HG03066 (cell line): ENCODE data around the gene APOE.

Source experiments
- ATAC-seq: cut with Tn5 transposase; IDR thresholded peaks from one replicate; pipeline ENCODE4 v1.9.1; 2021; ENCODE audit warnings: low read depth; ENCODE audit not compliant: unreplicated experiment

The APOE gene

DNA sequence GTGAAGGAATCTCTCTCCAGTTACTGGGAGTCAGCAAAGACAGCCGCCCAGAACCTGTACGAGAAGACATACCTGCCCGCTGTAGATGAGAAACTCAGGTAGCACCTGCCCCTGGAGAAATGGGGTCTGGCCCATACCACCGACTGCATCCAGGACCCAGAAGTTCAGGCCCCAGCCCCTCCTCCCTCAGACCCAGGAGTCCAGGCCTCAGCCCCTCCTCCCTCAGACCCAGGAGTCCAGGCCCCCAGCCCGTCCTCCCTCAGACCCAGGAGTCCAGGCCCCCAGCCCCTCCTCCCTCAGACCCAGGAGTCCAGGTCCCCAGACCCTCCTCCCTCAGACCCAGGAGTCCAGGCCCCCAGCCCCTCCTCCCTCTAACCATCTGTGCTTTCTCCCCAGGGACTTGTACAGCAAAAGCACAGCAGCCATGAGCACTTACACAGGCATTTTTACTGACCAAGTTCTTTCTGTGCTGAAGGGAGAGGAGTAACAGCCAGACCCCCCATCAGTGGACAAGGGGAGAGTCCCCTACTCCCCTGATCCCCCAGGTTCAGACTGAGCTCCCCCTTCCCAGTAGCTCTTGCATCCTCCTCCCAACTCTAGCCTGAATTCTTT, 43.3 kb downstream of the APOE start:
- no peak for ATAC-seq

- no peak for ATAC-seq
Observed at GRCh38 chr19:44949550-44949949, 44.0 kb downstream of the APOE start.

DNA sequence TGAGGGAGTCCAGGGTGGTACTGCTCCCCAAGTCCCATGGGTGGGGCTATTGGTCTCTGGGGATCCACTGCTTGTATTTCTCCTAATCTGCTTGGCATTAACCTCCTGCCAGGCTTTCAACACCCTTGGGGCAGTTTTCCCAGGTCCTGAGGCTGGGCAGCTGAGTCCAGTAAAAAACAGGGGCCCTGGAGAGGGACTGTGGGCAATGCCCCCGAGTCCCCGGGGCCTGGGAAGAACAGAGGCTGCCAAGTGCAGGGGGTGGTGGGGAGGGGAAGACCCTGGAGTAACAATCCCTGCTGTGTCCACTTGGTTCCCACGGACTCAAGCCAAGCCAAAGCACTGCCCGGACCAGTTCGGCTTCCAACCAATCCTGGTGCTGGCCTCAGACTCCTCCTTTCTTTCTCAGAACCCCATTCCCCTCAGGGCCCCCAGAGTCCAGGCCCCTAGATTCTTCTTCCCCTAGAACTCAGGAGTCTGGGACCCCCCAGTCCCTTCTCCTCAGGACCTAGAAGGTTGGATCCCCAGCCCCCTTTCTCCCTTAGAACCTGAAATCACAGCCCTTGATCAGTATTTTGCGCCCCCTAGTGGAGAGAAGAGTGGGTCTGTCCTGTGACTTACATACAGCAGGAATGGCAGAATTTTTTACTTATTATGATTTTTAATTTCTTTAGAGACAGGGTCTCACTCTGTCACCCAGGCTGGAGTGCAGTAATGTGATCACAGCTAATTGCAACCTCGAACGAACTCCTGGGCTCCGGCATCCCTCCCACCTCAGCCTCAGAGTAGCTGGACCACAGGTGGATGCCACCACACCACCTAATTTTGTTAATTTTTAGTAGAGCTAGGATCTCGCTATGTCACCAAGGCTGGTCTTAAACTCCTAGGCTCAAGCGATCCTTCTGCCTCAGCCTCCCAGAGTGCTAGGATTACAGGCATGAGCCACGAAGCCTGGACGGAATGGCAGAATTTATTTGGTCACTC, 45.9 kb downstream of the APOE start:
- ATAC-seq = no peak

- ATAC-seq = no peak
Observed at GRCh38 chr19:44954278-44954648, 48.7 kb downstream of the APOE start.

- peak; percentile 72 for ATAC-seq
Observed at GRCh38 chr19:44954649-44955504, 49.3 kb downstream of the APOE start, which contains the start of gene CLPTM1. CLPTM1 (plus strand) TSS chr19:44955380; CDS start chr19:44955396, 16 bp downstream.

DNA sequence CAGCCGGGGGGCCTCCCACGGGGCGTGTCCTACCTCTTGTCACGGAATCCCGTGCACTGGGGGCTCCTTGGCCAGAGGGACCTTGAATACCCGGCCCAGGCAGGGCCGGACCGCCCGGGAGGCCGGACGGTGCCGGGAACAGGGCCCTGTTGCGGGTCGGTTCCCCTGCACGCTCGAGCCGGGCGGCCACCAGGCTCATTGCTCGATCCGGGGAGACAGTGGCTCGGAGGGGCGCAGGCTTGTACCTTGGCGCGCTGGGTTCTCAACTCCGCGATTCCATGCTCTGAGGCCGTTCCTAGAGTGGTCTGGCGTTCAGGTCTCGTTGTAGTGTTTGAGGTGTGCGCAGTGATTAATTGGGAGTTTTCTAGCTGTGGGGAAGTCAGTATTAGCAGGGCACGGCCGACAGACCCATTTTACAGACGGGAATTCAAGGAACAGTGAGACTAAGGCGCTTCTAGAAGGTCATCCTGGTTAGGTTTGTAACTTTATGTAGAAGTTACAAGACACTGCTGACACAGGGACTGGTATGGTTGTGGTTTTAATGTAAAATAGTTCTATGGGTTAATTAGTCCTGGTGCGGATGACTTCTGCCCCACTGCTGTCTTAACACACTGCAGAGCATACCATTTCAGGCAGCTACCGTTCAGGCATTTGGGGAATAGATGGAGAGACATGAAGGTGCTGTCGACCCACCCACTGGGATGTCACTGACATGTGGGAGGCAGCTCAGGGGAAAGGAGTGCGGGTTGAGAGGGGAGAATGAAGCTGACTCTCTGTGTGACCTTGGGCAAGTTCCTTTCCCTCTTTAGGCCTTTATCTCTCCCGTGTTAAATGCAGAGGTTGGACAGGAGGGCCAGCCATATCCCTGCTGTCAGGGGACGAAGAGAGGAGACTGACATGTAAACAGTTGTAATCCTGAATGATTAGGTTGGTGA, 50.2 kb downstream of the APOE start:
- ATAC-seq = peak; percentile 12

GRCh38 chr19:44957526-44957925, 51.9 kb downstream of the APOE start:
- no peak for ATAC-seq

- no peak for ATAC-seq
Observed at GRCh38 chr19:44958090-44958489, 52.5 kb downstream of the APOE start.
